Endothelial cell of umbilical vein (primary cell): ENCODE data around the gene ATP5PD.

Experiments
- CTCF ChIP-seq, 2 donors: IDR thresholded peaks; 1 replicate in 1 of 2; 2 replicates in 1 of 2; pipeline ENCODE4 v1.5.1; 2011; ENCODE audit warnings: low read length in 2 of 2, mild to moderate bottlenecking in 2 of 2, moderate library complexity in 2 of 2, control low read depth in 1 of 2, inconsistent platforms in 1 of 2, low read depth in 1 of 2; ENCODE audit not compliant: insufficient read depth in 1 of 2; ENCODE audit errors: extremely low read depth in 1 of 2
- EZH2 ChIP-seq: IDR thresholded peaks from 2 replicates; pipeline ENCODE4 v1.6.1; 2012; ENCODE audit warnings: borderline replicate concordance, low read depth, mild to moderate bottlenecking, moderate library complexity, low read length, inconsistent platforms; ENCODE audit not compliant: severe bottlenecking
- MAX ChIP-seq: IDR thresholded peaks from 2 replicates; pipeline ENCODE4 v1.6.1; 2011; ENCODE audit not compliant: insufficient read depth, insufficient read length
- POLR2A ChIP-seq: IDR thresholded peaks from 2 replicates; pipeline ENCODE4 v1.6.1; 2012; ENCODE audit warnings: low read depth, mild to moderate bottlenecking, control low read depth, low read length
- POLR2AphosphoS5 ChIP-seq: IDR thresholded peaks from 2 replicates; pipeline ENCODE4 v1.6.1; 2012; ENCODE audit warnings: low read depth, mild to moderate bottlenecking, control low read depth, low read length, moderate library complexity; ENCODE audit not compliant: insufficient read depth

- no peak for TF ChIP-seq CTCF (IDR thresholded peaks at IDR 0.05; ENCODE audit: extremely low read depth in 1 of 2, insufficient read depth in 1 of 2, low read depth in 1 of 2, low read length in 2 of 2)
- no peak for TF ChIP-seq EZH2
- TF ChIP-seq POLR2A: no peak
- no peak for TF ChIP-seq MAX
- no peak for TF ChIP-seq POLR2AphosphoS5
Measured at GRCh38 chr17:75068750-75069149, 22.0 kb upstream of the ATP5PD start.
